Activated naive CD4-positive, alpha-beta T cell treated with anti-CD3 and anti-CD28 coated beads for 36 hours (primary cell): ENCODE results near the gene RYR1. TPM values are rescaled to one million over a fixed set of nuclear protein-coding genes. Genes with fewer than 3 reads are reported as not detected.

Source experiments
- CTCF ChIA-PET: fragments of 350-600 bp; sonication (Branson Sonifier 250); formaldehyde crosslinking; loops from one replicate; lab custom pipeline; 2021; ENCODE audit warnings: antibody characterized with exemption; lab: Charles Lee
- DNase-seq: peaks from one replicate; pipeline ENCODE4 v3.0.0-alpha.2; 2020
- H3K27ac Mint-ChIP-seq: one replicate; pipeline ENCODE4 v1.8.0; 2021; ENCODE audit warnings: mild to moderate bottlenecking, mixed read lengths
- H3K27me3 Mint-ChIP-seq: one replicate; pipeline ENCODE4 v1.8.0; 2021; ENCODE audit warnings: low read depth, mixed read lengths
- H3K36me3 Mint-ChIP-seq: one replicate; pipeline ENCODE4 v1.8.0; 2021; ENCODE audit warnings: low read depth, mixed read lengths
- H3K4me1 Mint-ChIP-seq: one replicate; pipeline ENCODE4 v1.8.0; 2021; ENCODE audit warnings: low read depth, mixed read lengths
- H3K4me3 Mint-ChIP-seq: one replicate; pipeline ENCODE4 v1.8.0; 2021; ENCODE audit warnings: mild to moderate bottlenecking, moderate library complexity, mixed read lengths
- H3K9me3 Mint-ChIP-seq: one replicate; pipeline ENCODE4 v1.8.0; 2021; ENCODE audit warnings: mixed read lengths
- intact Hi-C: fragments of 100-400 bp; cut with micrococcal nuclease; formaldehyde crosslinking; loops from one replicate; pipeline ENCODE4 v1.15.1; 2023
- total RNA-seq, 2 experiments: library from RNA; stranded (reverse); gene quantifications; one replicate each; pipeline ENCODE4 v1.2.3, GENCODE V29; 2021

RYR1 gene
- total RNA-seq, 2 experiments from 2014 or later, result 0.96 to 1.6 TPM

DNA sequence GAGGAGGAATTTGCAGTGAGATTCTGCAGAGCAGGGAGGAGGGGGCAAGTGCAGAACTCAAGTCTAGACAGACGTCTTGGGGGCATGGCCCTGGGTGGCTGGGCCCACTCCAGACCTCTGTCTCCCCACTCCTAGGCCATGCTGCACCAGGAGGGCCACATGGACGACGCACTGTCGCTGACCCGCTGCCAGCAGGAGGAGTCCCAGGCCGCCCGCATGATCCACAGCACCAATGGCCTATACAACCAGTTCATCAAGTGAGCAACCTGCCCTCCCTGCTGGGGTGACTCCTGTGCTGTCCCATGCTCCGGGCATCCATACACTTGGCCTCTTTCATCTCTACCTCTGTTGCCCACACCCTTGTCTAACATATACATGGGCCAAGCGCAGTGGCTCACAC is 18.1 kb downstream of the RYR1 start:
- intact Hi-C loops, result no loop called here
- no peaks in the 10 kb centered on the region for H3K36me3 Mint-ChIP-seq
- H3K27me3 Mint-ChIP-seq, result no peaks in the 10 kb centered on the region
- no peak overlapping the region for H3K4me3 Mint-ChIP-seq
- no peak for DNase-seq
- H3K9me3 Mint-ChIP-seq, result no peaks in the 10 kb centered on the region
- H3K4me1 Mint-ChIP-seq, result no peaks in the 10 kb centered on the region
- no peak overlapping the region for H3K27ac Mint-ChIP-seq
- CTCF ChIA-PET, result interaction anchor here (0.7 kb wide), 1 partner anchor 43 kb away, joined by 3 read pairs; no protein-coding TSS in a partner anchor

DNA sequence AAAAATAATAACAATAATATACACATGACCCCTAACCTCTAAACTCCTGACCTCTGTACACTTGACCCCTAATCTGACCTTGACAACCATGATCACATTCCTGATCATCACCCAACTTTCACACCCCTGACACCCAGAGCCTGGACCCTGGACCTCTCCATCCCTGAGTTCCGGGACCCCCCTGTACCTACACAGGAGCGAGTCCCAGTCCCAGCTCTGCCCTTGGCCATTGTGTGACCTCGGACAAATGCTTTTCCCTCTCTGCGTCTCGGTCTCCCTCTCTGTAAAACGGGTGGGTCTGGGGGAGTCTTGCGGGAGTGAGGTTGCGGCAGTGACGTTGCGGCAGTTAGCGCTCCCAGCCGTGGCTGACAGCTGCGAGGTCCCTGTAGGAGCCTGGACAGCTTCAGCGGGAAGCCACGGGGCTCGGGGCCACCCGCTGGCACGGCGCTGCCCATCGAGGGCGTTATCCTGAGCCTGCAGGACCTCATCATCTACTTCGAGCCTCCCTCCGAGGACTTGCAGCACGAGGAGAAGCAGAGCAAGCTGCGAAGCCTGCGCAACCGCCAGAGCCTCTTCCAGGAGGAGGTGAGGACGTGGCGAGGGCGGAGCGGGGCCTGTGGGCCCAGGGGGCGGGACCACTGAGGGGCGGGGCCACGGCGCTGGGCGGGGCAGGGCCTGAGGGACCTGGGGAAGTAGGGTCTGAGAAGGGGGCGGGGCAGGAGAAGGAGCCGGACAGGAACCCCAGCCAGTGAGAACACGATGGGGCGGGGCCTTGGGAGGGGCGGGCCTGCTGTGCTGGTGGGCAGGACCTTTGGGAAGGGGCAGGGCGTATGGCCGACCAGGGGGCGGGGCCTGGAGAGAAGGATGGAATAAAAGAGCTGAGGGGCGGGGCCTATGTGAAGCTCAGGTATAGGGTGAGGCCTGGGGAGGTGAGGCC is 19.2 kb downstream of the RYR1 start:
- CTCF ChIA-PET, result no interaction called here
- H3K9me3 Mint-ChIP-seq, result no peaks in the 10 kb centered on the region
- H3K4me3 Mint-ChIP-seq, result no peak overlapping the region
- no peak overlapping the region for H3K27ac Mint-ChIP-seq
- H3K27me3 Mint-ChIP-seq, result no peaks in the 10 kb centered on the region
- intact Hi-C loops, result no loop called here
- H3K4me1 Mint-ChIP-seq, result no peaks in the 10 kb centered on the region
- peak; percentile 15 for DNase-seq
- no peaks in the 10 kb centered on the region for H3K36me3 Mint-ChIP-seq

DNA sequence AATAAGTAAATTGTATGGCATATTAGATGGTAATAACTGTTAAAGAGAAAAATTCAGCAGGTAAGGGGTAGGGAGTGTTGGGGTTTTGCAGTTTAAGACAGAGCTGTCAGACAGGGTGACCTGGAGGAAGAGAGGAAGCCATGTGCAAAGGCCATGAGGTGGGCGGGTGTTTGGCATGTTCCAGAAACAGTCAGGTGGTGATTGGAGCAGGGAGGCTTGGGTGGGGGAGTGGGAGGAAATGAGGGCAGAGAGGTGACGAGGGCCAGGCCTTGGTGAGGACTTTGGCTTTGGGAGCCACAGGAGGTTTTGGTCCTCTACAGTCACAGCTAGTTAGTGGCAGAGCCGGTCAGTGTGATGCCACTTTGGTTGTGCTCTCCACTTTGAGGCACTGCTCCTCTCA is 20.1 kb downstream of the RYR1 start:
- no peaks in the 10 kb centered on the region for H3K36me3 Mint-ChIP-seq
- H3K27ac Mint-ChIP-seq, result no peak overlapping the region
- no peak overlapping the region for H3K4me3 Mint-ChIP-seq
- no peaks in the 10 kb centered on the region for H3K4me1 Mint-ChIP-seq
- DNase-seq, result no peak
- H3K27me3 Mint-ChIP-seq, result no peaks in the 10 kb centered on the region
- intact Hi-C loops, result no loop called here
- H3K9me3 Mint-ChIP-seq, result no peaks in the 10 kb centered on the region
- CTCF ChIA-PET, result interaction anchor here (0.6 kb wide), 1 partner anchor 51 kb away, joined by 4 read pairs; the partner anchor contains the start of gene FAM98C

GRCh38 chr19:38455031-38455430 is 21.5 kb downstream of the RYR1 start:
- DNase-seq, result no peak
- H3K36me3 Mint-ChIP-seq, result no peaks in the 10 kb centered on the region
- peaks cover under 1% of the 10 kb centered on the region for H3K27me3 Mint-ChIP-seq
- no peak overlapping the region for H3K4me3 Mint-ChIP-seq
- no peak overlapping the region for H3K27ac Mint-ChIP-seq
- CTCF ChIA-PET, result no interaction called here
- H3K4me1 Mint-ChIP-seq, result no peaks in the 10 kb centered on the region
- no peaks in the 10 kb centered on the region for H3K9me3 Mint-ChIP-seq
- intact Hi-C loops, result no loop called here

DNA sequence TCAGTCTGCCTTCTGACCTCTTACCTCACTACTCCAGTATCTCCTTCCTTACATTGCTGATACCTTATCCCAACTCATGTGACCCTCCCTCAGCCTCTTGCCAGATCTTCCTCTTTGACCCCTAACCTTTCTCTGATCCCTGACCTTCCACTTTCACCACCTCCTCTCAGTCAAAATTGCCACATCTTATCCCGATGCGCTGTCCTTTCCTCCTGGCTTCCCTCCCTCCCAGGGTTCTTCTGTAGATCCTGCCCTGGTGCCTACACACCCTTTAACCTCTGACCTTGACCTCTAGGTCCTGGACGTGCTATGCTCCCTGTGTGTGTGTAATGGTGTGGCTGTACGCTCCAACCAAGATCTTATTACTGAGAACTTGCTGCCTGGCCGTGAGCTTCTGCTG is 23.7 kb downstream of the RYR1 start:
- DNase-seq, result no peak
- Mint-ChIP-seq H3K36me3 (no peaks in the 10 kb centered on the region), H3K4me1 (no peaks in the 10 kb centered on the region), H3K27ac (no peak overlapping the region), H3K27me3 (peaks cover 5% of the 10 kb centered on the region), H3K9me3 (no peaks in the 10 kb centered on the region), H3K4me3 (no peak overlapping the region)
- CTCF ChIA-PET, result no interaction called here
- intact Hi-C loops, result no loop called here

DNA sequence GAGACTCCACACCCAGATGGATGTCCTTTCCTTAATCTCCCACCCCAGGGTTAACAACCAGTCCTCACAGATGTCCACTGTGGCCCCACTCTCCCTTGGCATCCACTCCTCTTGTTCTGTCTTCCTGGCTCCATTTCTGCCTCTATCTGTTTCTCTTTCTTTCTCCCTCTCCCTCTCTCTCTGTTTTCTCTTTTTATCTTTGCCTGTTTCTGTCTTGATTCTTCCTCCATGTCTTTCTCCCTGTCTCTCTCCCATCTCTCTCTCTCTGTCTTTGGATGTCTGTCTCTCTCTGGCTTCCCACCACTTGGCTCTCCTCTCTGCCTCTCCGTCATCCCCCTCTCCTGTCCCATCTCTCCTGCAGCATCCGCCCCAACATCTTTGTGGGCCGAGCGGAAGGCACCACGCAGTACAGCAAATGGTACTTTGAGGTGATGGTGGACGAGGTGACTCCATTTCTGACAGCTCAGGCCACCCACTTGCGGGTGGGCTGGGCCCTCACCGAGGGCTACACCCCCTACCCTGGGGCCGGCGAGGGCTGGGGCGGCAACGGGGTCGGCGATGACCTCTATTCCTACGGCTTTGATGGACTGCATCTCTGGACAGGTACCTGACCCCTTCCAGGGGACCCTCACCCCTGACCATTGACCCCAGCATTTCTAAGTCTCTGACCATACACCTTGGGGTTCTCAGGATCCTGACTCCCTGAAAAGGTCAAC is 24.4 kb downstream of the RYR1 start:
- intact Hi-C loops, result no loop called here
- Mint-ChIP-seq H3K36me3 (no peaks in the 10 kb centered on the region), H3K9me3 (no peaks in the 10 kb centered on the region), H3K4me3 (no peak overlapping the region), H3K4me1 (no peaks in the 10 kb centered on the region), H3K27me3 (peaks cover 9% of the 10 kb centered on the region), H3K27ac (no peak overlapping the region)
- DNase-seq, result no peak
- CTCF ChIA-PET, result no interaction called here

DNA sequence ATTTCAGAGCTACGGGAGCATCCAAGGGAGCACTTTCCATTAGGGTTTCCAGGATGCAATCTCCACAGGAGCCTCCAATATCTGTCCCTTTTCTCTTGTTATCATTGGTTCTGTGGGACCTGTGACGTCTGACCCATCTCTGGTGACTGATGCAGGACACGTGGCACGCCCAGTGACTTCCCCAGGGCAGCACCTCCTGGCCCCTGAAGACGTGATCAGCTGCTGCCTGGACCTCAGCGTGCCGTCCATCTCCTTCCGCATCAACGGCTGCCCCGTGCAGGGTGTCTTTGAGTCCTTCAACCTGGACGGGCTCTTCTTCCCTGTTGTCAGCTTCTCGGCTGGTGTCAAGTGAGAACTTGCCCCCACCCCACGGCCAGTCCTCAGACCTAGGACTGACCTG is 25.5 kb downstream of the RYR1 start:
- Mint-ChIP-seq H3K9me3 (no peaks in the 10 kb centered on the region), H3K4me3 (no peak overlapping the region), H3K36me3 (no peaks in the 10 kb centered on the region), H3K4me1 (no peaks in the 10 kb centered on the region), H3K27me3 (peaks cover 9% of the 10 kb centered on the region), H3K27ac (no peak overlapping the region)
- intact Hi-C loops, result no loop called here
- CTCF ChIA-PET, result no interaction called here
- DNase-seq, result no peak

- intact Hi-C loops, result no loop called here
- H3K36me3 Mint-ChIP-seq, result no peaks in the 10 kb centered on the region
- CTCF ChIA-PET, result no interaction called here
- H3K4me1 Mint-ChIP-seq, result no peaks in the 10 kb centered on the region
- no peaks in the 10 kb centered on the region for H3K9me3 Mint-ChIP-seq
- DNase-seq, result no peak
- peaks cover 9% of the 10 kb centered on the region for H3K27me3 Mint-ChIP-seq
- H3K4me3 Mint-ChIP-seq, result no peak overlapping the region
- H3K27ac Mint-ChIP-seq, result no peak overlapping the region
Observed at GRCh38 chr19:38463365-38463764, 29.9 kb downstream of the RYR1 start.

DNA sequence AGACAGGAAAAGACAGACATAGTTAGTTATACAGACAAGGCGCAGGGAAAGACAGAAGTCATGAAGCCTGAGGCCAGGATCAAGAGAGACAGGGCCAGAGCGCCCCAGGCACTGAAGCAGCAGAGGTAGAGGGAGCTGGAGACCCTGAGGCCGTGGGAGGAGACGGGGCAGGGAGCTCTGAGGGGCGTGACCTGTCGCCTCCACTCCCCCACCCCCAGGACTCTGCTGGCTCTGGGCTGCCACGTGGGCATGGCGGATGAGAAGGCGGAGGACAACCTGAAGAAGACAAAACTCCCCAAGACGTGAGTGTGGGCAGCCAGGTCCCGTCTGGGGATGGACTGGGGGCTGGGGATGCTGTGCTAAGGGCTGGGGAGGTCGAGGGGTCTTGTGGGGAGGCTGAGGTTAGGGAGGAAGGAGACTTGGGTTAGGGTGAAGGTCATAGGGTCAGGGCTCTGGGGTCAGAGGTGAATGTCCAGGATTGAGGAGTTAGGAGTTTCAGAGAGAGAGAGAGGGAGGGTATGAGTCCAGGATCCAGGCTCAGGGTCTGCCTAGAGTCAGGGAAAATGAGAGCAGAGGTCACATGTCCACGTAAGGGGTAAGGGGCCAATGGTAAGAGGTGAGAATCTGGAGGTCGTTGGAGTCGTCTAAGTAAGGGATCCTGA is 31.1 kb downstream of the RYR1 start:
- Mint-ChIP-seq H3K4me1 (no peaks in the 10 kb centered on the region), H3K36me3 (no peaks in the 10 kb centered on the region), H3K27ac (no peak overlapping the region), H3K9me3 (no peaks in the 10 kb centered on the region), H3K27me3 (peaks cover 9% of the 10 kb centered on the region), H3K4me3 (no peak overlapping the region)
- intact Hi-C loops, result no loop called here
- CTCF ChIA-PET, result no interaction called here
- DNase-seq, result no peak

DNA sequence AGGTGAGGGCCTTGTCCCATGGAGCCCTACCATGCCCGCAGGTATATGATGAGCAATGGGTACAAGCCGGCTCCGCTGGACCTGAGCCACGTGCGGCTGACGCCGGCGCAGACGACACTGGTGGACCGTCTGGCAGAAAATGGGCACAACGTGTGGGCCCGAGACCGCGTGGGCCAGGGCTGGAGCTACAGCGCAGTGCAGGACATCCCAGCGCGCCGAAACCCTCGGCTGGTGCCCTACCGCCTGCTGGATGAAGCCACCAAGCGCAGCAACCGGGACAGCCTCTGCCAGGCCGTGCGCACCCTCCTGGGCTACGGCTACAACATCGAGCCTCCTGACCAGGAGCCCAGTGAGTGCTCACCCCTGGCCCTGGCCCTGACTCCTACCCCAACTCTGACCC is 32.6 kb downstream of the RYR1 start:
- no peaks in the 10 kb centered on the region for H3K9me3 Mint-ChIP-seq
- peaks cover 7% of the 10 kb centered on the region for H3K27me3 Mint-ChIP-seq
- DNase-seq, result no peak
- no peaks in the 10 kb centered on the region for H3K4me1 Mint-ChIP-seq
- no peaks in the 10 kb centered on the region for H3K36me3 Mint-ChIP-seq
- CTCF ChIA-PET, result no interaction called here
- intact Hi-C loops, result no loop called here
- no peak overlapping the region for H3K4me3 Mint-ChIP-seq
- H3K27ac Mint-ChIP-seq, result no peak overlapping the region

DNA sequence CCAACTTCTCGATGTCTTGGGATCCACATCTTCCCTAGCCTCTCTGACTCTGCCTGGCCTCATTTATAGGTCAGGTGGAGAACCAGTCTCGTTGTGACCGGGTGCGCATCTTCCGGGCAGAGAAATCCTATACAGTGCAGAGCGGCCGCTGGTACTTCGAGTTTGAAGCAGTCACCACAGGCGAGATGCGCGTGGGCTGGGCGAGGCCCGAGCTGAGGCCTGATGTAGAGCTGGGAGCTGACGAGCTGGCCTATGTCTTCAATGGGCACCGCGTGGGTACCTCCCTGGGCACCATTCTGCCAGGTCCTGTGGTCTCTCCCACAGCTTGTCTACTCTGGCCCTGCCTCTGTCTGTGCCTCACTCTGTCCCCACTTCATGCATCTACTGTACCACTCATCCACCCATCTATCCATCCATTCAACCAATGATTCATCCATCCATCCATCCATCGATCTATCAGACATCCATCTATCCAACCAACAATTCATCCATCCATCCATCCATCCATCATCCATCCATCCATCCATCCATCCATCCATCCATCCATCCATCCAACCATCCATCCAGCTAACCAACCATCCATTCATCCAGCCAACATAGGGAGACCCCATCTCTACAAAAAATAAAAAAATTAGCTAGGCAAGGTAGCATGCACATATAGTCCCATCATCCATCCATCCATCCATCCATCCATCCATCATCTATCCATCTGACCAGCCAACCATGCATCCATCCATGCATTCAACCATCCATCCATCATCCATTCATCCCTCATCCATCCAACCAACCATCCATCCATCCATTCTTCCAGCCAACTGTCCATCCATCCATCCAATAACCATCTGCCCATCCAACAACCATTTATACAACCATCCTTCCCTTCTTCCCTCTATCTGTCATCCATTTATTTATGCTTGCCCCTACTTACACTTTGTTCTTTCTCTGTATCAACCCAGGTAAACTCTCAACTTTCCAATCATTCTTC is 34.3 kb downstream of the RYR1 start:
- Mint-ChIP-seq H3K4me3 (no peak overlapping the region), H3K27me3 (no peaks in the 10 kb centered on the region), H3K9me3 (no peaks in the 10 kb centered on the region), H3K4me1 (no peaks in the 10 kb centered on the region), H3K27ac (no peak overlapping the region), H3K36me3 (no peaks in the 10 kb centered on the region)
- no peak for DNase-seq
- intact Hi-C loops, result no loop called here
- CTCF ChIA-PET, result interaction anchor here (0.6 kb wide), 1 partner anchor 242 kb away, joined by 3 read pairs; no protein-coding TSS in a partner anchor
